ENCODE results near the gene STRC.
"Not testable (repeated sequence)": the region's sequence is repeated elsewhere in the genome, so short reads cannot be mapped to it uniquely, and the experiment has no call there.

Gene STRC

GRCh38 chr15:43593328-43594190, 25.0 kb downstream of the STRC start, which contains the start of gene CKMT1B:
Gene CKMT1B (plus strand): TSS chr15:43594027. CDS start chr15:43594219, 192 bp downstream.
- not testable (repeated sequence) for H3K4me3 ChIP-seq (ENCODE audit: low read depth, low read length); DNase-seq (ENCODE audit: low read depth)

GRCh38 chr15:43592841-43593240, 25.8 kb downstream of the STRC start:
- not testable (repeated sequence) for DNase-seq (ENCODE audit: low read depth); H3K4me3 ChIP-seq (ENCODE audit: low read depth, low read length)

- H3K4me3 ChIP-seq (ENCODE audit: low read depth, low read length); DNase-seq (ENCODE audit: low read depth): not testable (repeated sequence)
These were observed 28.7 kb downstream of the STRC start, which contains the start of gene PPIP5K1 for GRCh38 chr15:43589778-43590466. Gene PPIP5K1 (minus strand): TSS chr15:43590208. CDS start chr15:43584504, 5,704 bp downstream.

GRCh38 chr15:43574607-43575006, 44.0 kb downstream of the STRC start:
- not testable (repeated sequence) for DNase-seq (ENCODE audit: low read depth); H3K4me3 ChIP-seq (ENCODE audit: low read depth, low read length)

DNA sequence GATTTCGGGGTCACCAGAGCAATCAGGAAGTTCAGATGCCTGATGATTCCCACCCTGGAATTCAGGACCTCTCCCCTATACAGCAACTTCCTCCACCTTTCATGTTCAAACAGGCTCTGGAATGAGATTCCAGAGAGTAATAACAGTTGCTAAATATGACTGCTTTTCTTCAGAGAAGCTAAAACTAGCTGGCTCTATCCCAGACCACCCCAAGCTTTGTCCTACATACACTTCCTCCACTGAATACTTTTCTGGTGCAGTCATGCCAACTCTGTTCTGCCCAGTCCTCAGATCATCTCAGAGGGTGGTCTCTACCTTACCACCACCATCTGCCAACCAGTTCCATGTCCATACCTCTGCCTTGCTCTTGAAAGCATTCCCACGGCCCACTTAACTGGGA, 52.0 kb downstream of the STRC start:
- H3K4me3 ChIP-seq (ENCODE audit: low read depth, low read length); DNase-seq (ENCODE audit: low read depth): not testable (repeated sequence)

DNA sequence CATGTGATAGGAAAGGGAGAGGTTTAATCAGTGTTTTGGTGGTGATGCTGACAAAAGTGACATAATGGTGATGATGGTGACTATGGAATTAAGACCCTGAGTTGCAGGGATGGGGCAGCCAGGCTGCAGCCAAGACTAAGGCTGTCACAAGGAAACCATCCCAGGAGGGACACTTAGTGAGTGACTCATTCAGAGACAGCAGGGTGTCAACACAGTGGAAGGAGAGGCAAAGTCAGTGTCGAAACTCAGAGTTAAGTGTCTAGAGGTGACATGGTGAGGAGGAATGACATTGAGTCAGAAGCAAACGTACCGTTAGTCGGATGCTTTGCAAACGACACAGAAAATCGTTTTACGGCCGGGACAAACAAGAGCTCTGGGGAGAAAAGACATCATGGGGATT, 54.8 kb downstream of the STRC start:
- H3K4me3 ChIP-seq (ENCODE audit: low read depth, low read length); DNase-seq (ENCODE audit: low read depth): not testable (repeated sequence)

DNA sequence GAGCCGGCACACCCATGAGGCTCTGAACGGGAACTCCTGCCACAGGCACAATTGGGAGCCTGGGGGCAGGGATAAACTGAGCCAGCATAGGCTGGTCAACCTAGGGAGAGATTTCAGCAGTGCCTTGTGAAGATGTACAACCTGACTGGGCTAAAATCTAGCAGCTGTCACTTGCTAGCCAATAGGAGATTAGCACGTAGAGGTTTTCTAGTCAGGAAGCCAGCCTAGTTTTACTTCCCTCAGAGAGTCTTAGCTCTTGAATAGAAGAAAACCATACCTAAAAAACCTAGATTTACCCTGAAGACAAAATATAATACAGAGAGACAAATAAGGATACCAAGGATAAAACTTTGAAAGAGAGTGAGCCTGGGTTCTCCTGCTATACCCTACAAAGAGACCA, 55.8 kb downstream of the STRC start:
- DNase-seq (ENCODE audit: low read depth) = not testable (repeated sequence)

GRCh38 chr15:43552986-43553385, 65.6 kb downstream of the STRC start:
- no peak for TF ChIP-seq CTCF (IDR thresholded peaks at IDR 0.05; ENCODE audit: low read depth, low read length)
- TF ChIP-seq MYC (IDR thresholded peaks at IDR 0.05; ENCODE audit: low read depth, low read length) = no peak
- no peak for TF ChIP-seq POLR2A (IDR thresholded peaks at IDR 0.05; ENCODE audit: extremely low read depth, insufficient read length)
- TF ChIP-seq, protein P1, sequence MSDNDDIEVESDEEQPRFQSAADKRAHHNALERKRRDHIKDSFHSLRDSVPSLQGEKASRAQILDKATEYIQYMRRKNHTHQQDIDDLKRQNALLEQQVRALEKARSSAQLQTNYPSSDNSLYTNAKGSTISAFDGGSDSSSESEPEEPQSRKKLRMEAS (IDR thresholded peaks at IDR 0.05; ENCODE audit: low read depth, low read length) = no peak
- no peak for DNase-seq (ENCODE audit: low read depth)

More for the DNA sequence above, 55.8 kb downstream of the STRC start:
- H3K4me3 ChIP-seq (ENCODE audit: low read depth, low read length) = not testable (repeated sequence)

GRCh38 chr15:43552256-43552655, 66.3 kb downstream of the STRC start:
- no peak overlapping the region for H3K4me3 ChIP-seq (ENCODE audit: low read depth, low read length)
- TF ChIP-seq CTCF (IDR thresholded peaks at IDR 0.05; ENCODE audit: low read depth, low read length) (no peak), POLR2A (IDR thresholded peaks at IDR 0.05; ENCODE audit: extremely low read depth, insufficient read length) (no peak), MYC (IDR thresholded peaks at IDR 0.05; ENCODE audit: low read depth, low read length) (no peak)
- TF ChIP-seq, protein P1 (IDR thresholded peaks at IDR 0.05; ENCODE audit: low read depth, low read length) = no peak

More at GRCh38 chr15:43552986-43553385, 65.6 kb downstream of the STRC start:
- no peak overlapping the region for H3K4me3 ChIP-seq (ENCODE audit: low read depth, low read length)

More at GRCh38 chr15:43552256-43552655, 66.3 kb downstream of the STRC start:
- DNase-seq (ENCODE audit: low read depth) = no peak

All from NB4 (cell line).